Measurements from ENCODE around the gene PSMD14. TPM values are rescaled to one million over a fixed set of nuclear protein-coding genes. Genes with fewer than 3 reads are reported as not detected.

Gene PSMD14
- total RNA-seq, 2 donors from 2014 or later, result 25.3 to 33.3 TPM

DNA sequence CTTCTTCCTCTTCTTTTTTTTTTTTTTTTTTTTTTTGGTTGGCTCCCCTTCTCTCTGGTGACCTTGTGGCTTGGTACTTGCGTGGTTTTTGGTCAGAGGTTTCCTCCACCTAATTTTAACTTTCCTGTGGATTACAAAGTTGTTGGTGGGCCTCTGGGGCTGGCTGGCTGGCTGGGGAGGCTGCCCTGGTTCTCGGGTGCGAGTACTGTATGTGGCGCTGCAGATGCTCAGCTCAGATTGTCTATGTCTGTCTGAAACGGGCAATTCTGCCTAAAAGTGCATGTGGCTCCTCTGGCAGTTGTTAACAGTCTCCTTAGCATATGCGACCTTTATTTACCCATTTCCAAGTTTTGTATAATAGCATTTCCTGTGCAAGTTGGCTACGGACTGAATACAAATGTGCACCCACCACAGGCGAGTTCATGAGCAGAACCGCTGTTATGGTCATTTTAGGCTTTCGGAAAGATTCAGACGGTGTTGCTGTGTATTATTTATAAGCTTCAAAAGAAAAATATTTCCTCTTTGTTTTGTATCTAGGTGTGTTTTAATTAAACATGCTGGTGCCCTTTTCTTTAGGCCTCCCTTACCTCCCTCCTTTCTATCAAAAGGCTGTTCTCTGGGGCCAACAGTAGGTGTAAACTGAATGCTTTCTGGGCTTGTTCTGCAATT, 112.3 kb downstream of the PSMD14 start:
- Histone ChIP-seq H3K4me1 (peaks cover 0 to 45% of the 10 kb centered on the region in 2 donors), H3K27me3 (peaks cover 78 to 79% of the 10 kb centered on the region in 2 donors)

DNA sequence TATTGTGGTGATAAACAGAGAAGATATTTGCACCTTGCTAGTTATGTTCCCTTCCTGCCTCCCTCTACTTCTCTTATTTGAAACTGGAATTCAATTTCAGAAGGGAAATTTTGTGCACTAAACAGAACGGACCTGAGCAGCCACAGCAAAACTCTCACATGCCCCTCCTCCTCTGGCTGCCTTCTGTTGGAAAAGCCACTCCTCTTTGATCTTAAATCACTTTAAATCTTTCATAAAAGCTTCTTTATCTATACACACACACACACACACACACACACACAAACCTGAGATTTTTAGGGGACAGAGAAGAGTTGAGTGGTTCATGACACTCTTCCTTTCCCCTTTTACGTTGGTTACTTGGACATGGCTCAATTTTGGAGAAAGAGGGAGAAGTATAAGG, 113.5 kb downstream of the PSMD14 start:
- no peak overlapping the region for H3K27ac ChIP-seq
- peaks cover 0 to 35% of the 10 kb centered on the region in 2 donors for H3K4me1 ChIP-seq
- no peaks in the 10 kb centered on the region for H3K36me3 ChIP-seq
- H3K4me3 ChIP-seq, result no peak overlapping the region
- H3K27me3 ChIP-seq, result peaks cover 77 to 82% of the 10 kb centered on the region in 2 donors
- TF ChIP-seq, protein P1, sequence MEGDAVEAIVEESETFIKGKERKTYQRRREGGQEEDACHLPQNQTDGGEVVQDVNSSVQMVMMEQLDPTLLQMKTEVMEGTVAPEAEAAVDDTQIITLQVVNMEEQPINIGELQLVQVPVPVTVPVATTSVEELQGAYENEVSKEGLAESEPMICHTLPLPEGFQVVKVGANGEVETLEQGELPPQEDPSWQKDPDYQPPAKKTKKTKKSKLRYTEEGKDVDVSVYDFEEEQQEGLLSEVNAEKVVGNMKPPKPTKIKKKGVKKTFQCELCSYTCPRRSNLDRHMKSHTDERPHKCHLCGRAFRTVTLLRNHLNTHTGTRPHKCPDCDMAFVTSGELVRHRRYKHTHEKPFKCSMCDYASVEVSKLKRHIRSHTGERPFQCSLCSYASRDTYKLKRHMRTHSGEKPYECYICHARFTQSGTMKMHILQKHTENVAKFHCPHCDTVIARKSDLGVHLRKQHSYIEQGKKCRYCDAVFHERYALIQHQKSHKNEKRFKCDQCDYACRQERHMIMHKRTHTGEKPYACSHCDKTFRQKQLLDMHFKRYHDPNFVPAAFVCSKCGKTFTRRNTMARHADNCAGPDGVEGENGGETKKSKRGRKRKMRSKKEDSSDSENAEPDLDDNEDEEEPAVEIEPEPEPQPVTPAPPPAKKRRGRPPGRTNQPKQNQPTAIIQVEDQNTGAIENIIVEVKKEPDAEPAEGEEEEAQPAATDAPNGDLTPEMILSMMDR (IDR thresholded peaks at IDR 0.05), result no peak
- H3K9me3 ChIP-seq, result no peaks in the 10 kb centered on the region
- no peak for DNase-seq (ENCODE audit: low spot score)

More for the DNA sequence above, 112.3 kb downstream of the PSMD14 start:
- Histone ChIP-seq H3K27ac (no peak overlapping the region), H3K4me3 (no peak overlapping the region), H3K9me3 (no peaks in the 10 kb centered on the region), H3K36me3 (no peaks in the 10 kb centered on the region)
- no peak for DNase-seq (ENCODE audit: low spot score)
- TF ChIP-seq, protein P1 (IDR thresholded peaks at IDR 0.05), result no peak

DNA sequence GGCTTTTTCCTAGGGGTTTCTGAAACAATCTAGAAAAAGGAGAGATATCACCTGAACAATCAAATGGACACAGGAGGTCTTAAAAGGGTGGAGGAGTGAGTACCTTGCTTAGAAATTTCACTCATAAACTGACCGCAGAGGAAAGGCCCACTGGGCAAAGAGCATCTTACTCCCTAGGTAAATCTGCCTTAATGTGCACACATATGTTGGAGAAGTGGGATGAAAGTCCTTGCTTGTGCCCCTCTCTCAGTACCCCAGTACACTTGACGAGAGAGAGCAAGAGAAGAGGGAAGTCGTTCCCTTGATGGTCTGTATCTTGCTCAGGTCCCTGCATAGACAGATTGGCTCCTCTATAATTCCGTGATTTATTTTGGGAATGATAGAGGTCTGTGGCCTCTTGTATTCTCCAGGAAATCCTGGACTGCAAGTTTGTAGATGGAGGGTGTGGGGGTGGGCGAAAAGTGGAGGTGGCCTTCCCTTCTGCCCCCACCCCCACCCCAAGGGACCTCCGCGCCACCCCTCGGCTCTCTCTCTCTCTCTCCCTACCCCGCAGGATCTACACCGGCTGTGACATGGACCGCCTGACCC, 114.7 kb downstream of the PSMD14 start:
- no peaks in the 10 kb centered on the region for H3K9me3 ChIP-seq
- H3K27me3 ChIP-seq, result peaks cover 71 to 81% of the 10 kb centered on the region in 2 donors
- TF ChIP-seq, protein P1 (IDR thresholded peaks at IDR 0.05), result no peak
- H3K4me1 ChIP-seq, result peaks cover 0 to 40% of the 10 kb centered on the region in 2 donors
- DNase-seq (ENCODE audit: low spot score), result no peak
- H3K36me3 ChIP-seq, result no peaks in the 10 kb centered on the region
- no peak overlapping the region for H3K27ac ChIP-seq
- H3K4me3 ChIP-seq, result no peak overlapping the region

DNA sequence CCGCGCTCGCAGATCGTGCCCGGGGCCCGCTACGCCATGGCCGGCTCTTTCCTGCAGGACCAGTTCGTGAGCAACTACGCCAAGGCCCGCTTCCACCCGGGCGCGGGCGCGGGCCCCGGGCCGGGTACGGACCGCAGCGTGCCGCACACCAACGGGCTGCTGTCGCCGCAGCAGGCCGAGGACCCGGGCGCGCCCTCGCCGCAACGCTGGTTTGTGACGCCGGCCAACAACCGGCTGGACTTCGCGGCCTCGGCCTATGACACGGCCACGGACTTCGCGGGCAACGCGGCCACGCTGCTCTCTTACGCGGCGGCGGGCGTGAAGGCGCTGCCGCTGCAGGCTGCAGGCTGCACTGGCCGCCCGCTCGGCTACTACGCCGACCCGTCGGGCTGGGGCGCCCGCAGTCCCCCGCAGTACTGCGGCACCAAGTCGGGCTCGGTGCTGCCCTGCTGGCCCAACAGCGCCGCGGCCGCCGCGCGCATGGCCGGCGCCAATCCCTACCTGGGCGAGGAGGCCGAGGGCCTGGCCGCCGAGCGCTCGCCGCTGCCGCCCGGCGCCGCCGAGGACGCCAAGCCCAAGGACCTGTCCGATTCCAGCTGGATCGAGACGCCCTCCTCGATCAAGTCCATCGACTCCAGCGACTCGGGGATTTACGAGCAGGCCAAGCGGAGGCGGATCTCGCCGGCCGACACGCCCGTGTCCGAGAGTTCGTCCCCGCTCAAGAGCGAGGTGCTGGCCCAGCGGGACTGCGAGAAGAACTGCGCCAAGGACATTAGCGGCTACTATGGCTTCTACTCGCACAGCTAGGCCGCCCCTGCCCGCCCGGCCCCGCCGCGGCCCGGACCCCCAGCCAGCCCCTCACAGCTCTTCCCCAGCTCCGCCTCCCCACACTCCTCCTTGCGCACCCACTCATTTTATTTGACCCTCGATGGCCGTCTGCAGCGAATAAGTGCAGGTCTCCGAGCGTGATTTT, 115.5 kb downstream of the PSMD14 start:
- H3K27me3 ChIP-seq, result peaks cover 69 to 78% of the 10 kb centered on the region in 2 donors
- H3K36me3 ChIP-seq, result no peaks in the 10 kb centered on the region
- H3K4me3 ChIP-seq, result peak overlapping the region in 1 of 2 donors; percentile 31
- H3K27ac ChIP-seq, result no peak overlapping the region
- H3K9me3 ChIP-seq, result no peaks in the 10 kb centered on the region
- no peak for DNase-seq (ENCODE audit: low spot score)
- TF ChIP-seq, protein P1 (IDR thresholded peaks at IDR 0.05), result no peak
- peaks cover 0 to 35% of the 10 kb centered on the region in 2 donors for H3K4me1 ChIP-seq

DNA sequence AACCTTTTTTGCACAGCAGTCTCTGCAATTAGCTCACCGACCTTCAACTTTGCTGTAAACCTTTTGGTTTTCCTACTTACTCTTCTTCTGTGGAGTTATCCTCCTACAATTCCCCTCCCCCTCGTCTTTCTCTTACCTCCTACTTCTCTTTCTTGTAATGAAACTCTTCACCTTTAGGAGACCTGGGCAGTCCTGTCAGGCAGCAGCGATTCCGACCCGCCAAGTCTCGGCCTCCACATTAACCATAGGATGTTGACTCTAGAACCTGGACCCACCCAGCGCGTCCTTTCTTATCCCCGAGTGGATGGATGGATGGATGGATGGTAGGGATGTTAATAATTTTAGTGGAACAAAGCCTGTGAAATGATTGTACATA, 116.2 kb downstream of the PSMD14 start:
- Histone ChIP-seq H3K4me3 (peak overlapping the region in 1 of 2 donors; percentile 31), H3K27me3 (peaks cover 64 to 71% of the 10 kb centered on the region in 2 donors), H3K4me1 (peaks cover 0 to 30% of the 10 kb centered on the region in 2 donors), H3K36me3 (no peaks in the 10 kb centered on the region), H3K27ac (no peak overlapping the region), H3K9me3 (no peaks in the 10 kb centered on the region)
- DNase-seq (ENCODE audit: low spot score), result no peak
- TF ChIP-seq, protein P1 (IDR thresholded peaks at IDR 0.05), result no peak

Measured in right atrium auricular region (tissue), 2 donors.